Middle frontal gyrus (tissue), 1 donor: Measurements from ENCODE around the gene FANCI.

Experiments
- DNase-seq: peaks from one replicate; pipeline ENCODE4 v3.0.0-alpha.2; 2015; ENCODE audit warnings: low spot score; ENCODE audit errors: extremely low spot score

FANCI gene

DNA sequence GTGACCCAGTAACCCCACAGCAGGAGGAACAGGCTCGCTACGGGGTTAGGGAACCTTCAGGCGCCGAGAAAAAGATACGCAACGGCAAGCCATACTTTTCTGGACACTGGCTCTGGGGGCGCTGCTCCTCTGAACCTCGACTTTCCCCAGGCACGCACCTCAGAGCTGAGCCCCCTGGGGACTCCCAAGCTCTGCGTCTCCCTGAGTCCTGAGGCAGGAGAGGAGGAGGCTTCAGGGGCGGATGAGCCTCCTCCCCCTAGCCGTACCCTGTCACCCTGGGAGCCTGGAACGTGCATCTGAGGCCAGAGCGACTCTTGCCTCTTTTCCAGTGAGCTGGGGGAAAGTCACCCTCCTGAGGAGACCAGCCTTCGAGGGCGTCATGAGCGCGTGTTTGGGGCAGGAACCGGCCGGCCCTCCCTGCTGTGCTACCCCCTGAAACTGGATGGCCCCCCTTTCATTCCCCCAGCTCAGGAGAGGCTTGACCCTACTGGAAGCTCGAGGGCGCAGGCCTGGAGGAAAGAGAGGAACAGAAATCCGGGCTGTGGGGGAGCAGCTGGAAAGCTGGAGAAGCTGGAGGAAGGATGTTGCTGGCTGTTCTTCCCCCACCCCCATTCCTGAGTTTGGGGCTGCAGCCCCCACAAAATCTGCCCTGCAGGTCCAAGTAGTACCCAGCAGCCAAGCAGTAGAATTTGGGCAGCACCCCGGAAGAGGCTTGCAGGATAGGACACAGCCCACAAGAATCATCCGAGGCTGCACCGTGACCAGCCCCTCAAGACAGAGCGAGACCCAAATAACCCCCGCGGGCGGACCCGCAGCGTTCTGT lies 115.9 kb downstream of the FANCI start:
- no peak for DNase-seq

DNA sequence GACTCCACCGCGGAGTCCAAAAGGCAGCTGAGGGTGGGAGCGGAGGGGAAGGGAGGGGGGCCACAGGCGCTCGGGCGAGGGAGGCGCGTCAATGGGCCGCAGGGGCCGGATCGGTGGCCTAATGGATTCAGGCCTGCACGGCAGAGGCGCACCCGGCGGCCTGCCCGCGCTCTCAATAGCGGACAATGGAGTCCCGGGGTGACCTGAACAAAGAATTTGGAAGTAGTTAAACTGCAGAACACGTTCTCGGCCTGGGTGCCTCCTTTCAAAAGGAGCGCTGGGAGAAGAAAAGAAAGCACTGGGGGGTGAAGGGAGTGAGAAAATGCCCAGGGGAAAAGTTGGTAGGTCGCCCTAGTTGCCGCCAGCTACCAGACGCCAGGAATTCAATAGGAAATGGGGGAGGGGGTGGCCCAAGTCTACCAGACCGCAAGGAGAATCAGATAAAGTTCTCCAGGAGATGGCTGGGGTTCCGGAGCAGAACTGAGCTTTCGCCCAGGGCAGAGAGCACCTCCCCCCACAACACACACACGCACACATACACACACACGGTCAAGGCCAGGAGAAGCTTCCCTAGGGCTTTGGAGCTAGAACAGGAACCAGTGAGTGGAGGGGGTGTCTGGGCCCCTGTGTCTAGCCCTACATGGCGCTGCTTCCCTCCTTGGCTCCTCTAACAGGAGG lies 116.7 kb downstream of the FANCI start:
- no peak for DNase-seq

DNA sequence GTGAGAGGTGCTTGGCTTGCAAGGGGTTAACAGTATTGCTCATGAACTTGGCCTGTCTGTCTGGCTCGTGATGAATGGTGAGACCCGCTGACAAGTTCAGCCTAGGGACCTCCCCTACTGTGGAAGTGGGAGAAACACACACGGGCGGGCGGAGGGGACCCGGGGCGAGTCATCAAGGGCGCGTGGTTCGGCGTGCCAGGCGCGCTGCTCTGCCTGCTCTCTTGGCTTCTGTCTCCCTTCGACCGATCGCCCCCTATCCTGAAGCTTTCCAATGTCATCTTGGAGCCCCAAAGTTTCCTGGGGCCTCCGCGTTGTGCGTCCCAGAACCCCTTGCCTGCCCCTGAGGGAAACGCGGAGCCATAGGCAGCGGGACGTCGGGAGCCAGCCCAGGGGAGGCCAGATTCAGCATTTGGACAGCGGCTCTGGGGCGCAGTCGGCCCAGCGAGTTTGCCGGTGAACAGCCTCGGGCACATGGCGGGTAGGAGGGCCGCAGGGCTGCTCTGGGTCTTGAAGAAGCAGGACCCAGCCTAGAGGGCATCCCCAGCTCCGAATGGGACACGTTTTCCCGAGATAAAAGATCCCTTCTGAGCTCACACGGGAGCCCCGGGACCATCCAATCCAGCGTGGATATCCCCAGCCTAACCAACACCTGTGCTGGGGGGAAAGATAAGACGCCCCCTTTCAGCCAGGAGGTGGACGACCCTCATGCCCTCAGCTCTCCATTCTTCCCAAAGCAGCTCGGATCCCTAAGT lies 117.8 kb downstream of the FANCI start:
- DNase-seq, result no peak

DNA sequence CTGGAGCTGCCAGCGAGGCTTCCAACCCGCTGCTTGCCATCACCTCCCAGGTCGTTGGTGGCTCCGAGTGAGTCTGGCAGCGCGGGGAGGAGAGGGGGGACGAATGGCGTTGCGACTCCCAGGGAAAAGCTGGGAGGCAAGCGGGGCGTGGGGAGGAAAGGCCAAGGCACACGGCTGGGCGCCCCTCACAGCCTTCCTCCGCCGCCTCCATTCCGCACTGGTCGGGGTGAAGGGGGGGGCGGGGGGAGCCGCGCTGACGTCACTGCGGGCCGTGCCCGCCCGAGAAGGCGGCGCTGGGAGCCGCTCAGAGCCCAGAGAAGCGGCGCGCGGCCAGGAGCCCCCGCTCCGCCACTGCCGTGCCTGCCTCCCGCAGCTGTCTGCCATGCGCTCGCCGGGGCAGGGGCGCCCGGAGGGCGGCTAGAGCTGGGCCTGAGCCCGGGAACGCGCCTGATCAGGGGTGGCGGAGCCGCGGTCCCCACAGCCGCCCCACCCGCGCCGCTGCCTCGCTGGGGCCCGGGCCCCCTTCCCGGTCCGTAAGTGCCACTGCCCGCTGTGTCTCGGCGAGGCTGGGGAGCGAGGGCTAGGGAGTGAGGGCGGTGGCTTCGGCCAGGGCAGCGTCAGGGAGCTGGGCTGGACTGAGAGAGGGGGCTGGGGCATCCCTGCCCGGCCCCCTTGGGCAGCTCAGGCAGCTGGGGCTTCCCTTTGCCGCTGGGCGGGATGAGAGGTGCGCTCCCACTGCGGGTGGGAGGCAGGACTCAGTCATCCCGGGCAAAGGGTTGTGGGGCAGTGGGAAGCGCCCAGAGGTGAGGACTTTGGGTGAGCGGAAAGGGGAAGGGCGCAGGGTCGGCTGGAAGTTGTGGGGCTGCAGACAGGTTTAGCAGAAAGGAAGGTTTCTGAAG lies 118.7 kb downstream of the FANCI start:
- peak; percentile 52 for DNase-seq

DNA sequence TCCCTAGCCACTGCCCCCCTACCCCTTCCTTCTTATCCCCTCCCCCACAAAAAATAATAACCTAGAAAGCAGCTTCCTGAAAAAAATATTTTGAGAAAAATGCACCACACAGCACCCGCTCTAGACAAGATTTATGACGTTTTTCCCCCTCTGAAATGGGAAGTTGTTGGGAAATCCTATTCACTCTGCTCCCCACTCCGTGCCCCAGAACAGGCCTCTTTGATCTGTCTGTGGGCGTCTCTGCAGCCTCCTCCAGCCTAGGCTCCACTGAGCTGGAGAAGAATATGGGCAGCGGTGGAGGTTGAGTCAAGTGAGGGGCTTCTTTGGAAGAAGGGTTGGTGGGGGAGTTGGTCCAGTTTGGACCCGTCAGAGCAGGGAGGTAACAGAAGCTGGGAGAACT lies 119.4 kb downstream of the FANCI start:
- DNase-seq, result no peak

DNA sequence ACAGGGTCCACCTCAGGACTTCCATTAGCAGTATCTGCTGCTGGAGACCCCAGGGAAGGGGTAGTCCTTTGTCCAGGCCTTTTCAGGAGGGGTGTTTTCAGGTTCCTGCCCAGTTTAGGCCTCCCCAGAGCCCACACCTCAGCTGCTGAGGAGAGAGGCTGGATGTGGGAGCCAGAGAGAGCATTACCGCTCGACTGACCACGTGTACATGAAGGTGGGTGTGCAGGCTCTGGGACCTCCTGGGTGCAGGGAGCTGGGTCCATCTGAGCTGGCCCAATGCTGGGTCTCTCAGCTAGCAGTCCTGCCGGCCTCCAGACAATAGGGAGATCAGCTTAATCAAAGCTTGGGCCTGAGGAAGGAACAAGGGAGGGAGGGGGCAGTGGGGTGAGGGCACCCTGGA lies 120.0 kb downstream of the FANCI start:
- no peak for DNase-seq

DNA sequence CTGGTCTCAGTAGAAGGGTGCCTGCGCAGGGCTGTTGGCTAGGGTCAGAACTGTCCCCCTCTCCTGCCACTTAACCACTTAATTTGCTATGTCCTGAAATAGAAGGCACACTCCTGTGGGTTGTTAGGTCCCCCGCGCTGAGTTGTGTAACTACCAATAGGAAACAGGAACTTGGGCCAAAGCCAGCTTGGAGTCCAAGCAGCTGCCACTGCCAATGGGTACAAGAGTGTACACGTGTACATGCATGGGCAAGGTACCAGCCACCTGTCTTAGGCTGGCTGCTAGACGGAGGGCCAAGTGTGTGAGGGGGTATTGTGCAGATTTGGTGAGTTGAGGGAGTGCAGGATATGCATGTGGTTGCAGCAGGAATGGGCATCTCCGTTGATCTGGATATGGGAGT lies 120.6 kb downstream of the FANCI start:
- no peak for DNase-seq

DNA sequence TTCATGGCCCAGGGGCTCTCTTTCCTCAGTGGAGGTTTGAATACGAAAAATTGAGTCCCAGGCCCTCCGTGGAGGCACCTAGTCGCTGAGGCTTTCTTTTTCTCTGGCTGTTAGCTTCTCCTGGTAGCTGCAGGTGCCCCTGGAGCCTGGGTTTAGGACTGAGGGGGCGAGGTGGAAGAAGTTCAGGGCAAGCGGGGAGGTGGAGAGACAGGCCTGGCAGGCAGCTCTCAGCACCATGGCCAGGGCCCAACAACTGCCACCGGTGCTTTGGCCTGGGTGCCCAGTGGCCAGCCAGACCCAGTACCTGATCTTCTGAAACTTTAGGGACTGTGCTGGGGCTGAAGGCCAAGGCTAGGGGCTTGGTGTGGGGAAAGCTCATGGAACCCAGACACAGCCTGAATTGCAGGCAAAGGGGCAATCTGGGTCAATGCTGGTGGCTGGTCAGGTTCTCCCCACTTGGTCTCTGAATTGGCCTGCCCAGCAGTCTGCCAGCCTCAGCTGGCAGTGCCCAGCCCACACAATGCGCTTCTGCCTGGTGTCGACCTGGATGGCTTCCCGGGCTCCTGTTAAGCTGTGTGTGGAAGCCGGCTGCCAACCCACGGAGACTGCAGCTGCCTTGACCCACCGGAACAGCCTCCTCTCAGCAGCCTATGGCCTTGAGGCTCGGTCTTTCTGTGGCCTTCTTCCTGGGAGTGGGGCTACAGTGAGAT lies 121.1 kb downstream of the FANCI start:
- no peak for DNase-seq

DNA sequence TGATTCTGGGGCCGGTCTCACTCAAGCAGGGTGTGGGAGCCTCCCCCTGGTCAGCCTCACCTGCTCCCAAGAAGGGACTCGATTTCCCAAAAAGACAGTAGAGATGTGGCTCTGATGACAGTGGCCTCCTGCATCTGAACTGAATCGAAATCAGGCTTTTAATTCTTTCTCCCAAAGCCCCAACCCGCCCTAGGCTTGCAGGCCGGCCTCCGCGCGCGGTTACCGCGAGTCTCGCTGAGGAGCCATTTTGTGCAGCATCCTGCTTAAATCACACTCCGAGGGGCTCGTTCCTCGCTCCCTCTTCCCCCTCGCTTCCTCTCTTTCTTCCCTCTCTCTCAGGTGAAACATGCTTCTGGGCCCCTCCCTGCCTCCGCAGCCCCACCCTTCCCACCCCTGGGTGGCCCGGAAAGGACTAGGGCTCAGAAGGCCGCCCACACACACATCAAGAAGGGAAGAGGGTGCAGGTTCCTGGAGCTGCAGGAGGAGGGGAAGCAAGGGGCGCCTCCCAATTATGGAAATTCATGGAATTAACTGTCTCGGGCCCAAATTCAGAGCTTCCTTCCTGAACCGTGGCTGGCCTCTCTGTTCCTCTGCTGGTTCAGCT lies 121.8 kb downstream of the FANCI start:
- DNase-seq, result no peak
